ENCODE results near the gene ATXN1. TPM values are rescaled to one million over a fixed set of nuclear protein-coding genes. Genes with fewer than 3 reads are reported as not detected.

Gene ATXN1
- total RNA-seq, 2 donors from 2014 or later, result 63.1 to 72.2 TPM

GRCh38 chr6:16321826-16322225 lies 439.4 kb downstream of the ATXN1 start:
- DNase-seq (ENCODE audit: low spot score), result no peak
- intact Hi-C loops (cut with DNase I), result no loop called here

DNA sequence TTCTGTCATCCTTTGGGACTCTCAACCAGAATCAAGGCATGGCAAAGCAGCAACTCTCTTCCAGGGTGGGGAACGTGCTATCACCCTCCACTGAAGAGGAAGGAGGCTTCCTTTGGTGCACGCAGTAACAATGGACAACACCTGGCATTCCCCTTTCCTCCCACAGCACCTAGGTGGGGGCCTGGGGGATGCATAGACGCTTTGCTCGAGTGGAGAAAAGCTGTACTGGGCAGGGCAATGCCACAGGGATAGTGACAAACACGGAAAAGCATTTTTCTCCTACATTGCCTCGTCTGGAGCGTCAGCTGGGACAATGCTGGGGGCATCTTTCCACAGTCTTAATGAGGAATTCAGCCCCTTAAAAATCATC lies 439.9 kb downstream of the ATXN1 start:
- intact Hi-C loops (cut with DNase I), result no loop called here
- DNase-seq (ENCODE audit: low spot score), result no peak

GRCh38 chr6:16320533-16321340 lies 440.5 kb downstream of the ATXN1 start:
- no peak for DNase-seq (ENCODE audit: low spot score)
- intact Hi-C loops (cut with DNase I), result no loop called here

DNA sequence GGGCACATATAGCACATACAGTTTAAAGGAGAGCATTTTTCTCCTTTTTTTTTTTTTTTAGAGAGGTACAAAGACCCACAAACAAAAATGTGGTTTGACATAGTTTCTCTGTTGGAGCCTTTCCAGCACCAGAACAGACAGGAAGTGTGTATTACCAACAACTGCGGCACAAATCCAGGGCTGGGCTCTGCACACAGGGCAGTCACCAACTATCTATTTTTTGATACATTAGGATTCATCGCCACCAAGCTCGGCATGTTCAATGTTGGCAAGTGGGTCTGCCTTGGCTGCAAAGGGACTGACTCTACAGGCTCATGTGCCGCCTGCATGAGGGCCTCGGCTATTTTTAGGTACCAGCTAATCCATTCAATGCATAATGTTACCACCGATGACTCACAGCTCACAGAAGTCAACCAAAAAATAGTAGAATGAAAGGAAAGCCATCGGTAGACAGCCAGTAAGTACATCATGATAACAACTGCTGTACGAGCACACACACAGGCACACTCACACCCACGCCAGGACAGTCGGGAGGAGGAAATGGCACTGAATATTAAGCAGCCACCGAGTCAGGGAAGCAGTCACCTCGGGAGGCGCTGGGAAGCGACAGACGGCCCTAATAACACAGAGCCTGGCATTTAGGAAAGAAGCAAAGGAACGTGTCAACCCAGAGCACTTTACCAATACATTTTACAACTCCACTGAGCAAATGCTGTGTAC lies 441.3 kb downstream of the ATXN1 start:
- intact Hi-C loops (cut with DNase I), result no loop called here
- DNase-seq (ENCODE audit: low spot score), result peak; percentile 87

DNA sequence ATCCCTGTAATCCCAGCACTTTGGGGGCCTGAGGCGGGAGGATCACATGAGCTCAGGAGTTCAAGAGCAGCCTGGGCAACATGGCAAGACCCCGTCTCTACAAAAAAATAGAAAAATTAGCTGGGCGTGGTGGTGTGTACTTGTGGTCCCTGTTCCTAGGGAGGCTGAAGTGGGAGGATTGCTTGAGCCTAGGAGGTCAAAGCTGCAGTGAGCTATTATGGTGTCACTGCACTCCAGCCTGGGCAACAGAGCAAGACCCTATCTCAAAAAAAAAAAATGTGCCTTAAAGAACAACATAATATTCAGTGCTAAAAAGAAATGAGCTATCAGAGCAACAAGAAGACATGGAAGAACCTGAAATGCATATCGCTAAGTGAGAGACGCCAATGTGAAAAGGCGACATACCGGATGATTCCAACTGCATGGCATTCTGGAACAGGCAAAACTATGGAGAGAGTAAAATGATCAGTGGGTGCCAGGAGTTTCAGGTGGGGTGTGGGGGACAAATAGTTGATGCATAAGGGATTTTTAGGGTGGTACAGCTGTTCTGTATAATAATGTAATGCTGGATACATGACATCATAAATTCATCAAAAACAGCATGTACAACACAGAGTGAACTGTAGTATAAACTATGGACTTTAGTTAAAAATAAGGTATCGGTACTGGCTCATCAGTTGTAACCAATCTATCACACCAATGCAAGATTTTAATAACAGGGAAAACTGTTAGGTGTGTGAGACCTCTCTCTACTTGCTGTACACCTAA lies 442.1 kb downstream of the ATXN1 start:
- DNase-seq (ENCODE audit: low spot score), result no peak

GRCh38 chr6:16318538-16318937 lies 442.7 kb downstream of the ATXN1 start:
- intact Hi-C loops (cut with DNase I), result no loop called here
- DNase-seq (ENCODE audit: low spot score), result peak; percentile 82

More for the DNA sequence above, 442.1 kb downstream of the ATXN1 start:
- intact Hi-C loops (cut with DNase I), result no loop called here

- DNase-seq (ENCODE audit: low spot score), result no peak
- intact Hi-C loops (cut with DNase I), result no loop called here
Observed at GRCh38 chr6:16316741-16317251, 444.5 kb downstream of the ATXN1 start.

- DNase-seq (ENCODE audit: low spot score), result no peak
- intact Hi-C loops (cut with DNase I), result no loop called here
Observed at GRCh38 chr6:16314296-16314695, 447.0 kb downstream of the ATXN1 start.

DNA sequence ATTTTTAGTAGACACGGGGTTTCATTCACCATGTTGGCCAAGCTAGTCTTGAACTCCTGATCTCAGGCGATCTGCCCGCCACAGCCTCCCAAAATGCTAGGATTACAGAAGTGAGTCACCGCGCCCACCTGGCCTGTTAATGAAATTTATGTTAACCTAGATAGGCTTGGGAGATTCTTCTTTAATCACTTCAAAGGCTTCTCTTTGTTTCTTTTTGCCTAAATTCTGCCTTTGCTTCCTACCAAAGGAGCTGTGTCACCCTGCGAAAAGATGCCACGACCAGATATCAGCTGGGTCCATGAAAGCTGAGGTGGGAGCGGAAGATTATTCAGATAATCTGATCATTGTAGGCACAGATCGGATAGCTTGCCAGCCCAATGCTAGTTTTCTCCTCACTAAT lies 447.5 kb downstream of the ATXN1 start:
- intact Hi-C loops (cut with DNase I), result no loop called here
- DNase-seq (ENCODE audit: low spot score), result no peak

GRCh38 chr6:16311763-16312162 lies 449.5 kb downstream of the ATXN1 start:
- intact Hi-C loops (cut with DNase I), result no loop called here
- no peak for DNase-seq (ENCODE audit: low spot score)

DNA sequence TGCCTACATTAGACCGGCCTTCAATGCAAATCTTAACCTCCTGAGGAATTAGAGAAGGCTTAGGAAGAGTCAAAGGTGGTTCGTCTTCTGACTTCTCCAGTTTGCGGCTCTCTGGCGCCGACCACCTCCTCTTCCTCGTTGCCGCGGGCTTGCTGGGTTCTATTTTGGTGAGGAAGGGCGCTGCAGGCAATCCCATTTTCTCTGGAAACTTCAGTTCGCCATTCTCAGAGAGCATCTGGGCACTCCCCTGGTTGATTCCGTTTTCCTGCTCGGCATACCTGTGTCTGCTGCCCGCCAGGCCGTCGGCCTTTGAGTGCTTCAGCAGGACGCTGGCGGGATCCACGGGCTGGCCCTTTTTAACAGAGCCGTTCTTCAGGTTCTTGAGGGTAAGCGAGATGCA lies 454.9 kb downstream of the ATXN1 start:
- DNase-seq (ENCODE audit: low spot score), result no peak
- intact Hi-C loops (cut with DNase I), result no loop called here

DNA sequence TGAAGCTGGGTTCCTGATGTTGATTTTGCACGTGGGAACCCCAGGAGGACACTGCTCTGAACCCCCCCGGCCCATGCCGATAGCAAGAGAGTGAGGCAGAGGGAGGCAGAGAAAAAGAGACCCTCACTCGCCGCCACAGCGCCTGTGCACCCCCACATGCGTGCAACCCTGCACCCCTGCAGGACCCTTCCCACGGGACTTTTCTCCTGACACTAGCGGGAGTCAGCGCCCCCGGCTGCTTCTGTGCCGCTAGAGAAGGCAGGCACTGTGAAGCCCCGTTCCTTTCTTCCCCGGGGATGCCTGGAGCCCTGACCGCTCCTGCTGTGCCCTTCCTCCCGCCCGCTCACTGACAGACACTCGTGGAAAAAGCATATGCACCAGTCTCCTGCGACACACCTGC lies 455.5 kb downstream of the ATXN1 start:
- DNase-seq (ENCODE audit: low spot score), result no peak
- intact Hi-C loops (cut with DNase I), result no loop called here

GRCh38 chr6:16305246-16305725 lies 456.0 kb downstream of the ATXN1 start:
- intact Hi-C loops (cut with DNase I), result no loop called here
- no peak for DNase-seq (ENCODE audit: low spot score)

DNA sequence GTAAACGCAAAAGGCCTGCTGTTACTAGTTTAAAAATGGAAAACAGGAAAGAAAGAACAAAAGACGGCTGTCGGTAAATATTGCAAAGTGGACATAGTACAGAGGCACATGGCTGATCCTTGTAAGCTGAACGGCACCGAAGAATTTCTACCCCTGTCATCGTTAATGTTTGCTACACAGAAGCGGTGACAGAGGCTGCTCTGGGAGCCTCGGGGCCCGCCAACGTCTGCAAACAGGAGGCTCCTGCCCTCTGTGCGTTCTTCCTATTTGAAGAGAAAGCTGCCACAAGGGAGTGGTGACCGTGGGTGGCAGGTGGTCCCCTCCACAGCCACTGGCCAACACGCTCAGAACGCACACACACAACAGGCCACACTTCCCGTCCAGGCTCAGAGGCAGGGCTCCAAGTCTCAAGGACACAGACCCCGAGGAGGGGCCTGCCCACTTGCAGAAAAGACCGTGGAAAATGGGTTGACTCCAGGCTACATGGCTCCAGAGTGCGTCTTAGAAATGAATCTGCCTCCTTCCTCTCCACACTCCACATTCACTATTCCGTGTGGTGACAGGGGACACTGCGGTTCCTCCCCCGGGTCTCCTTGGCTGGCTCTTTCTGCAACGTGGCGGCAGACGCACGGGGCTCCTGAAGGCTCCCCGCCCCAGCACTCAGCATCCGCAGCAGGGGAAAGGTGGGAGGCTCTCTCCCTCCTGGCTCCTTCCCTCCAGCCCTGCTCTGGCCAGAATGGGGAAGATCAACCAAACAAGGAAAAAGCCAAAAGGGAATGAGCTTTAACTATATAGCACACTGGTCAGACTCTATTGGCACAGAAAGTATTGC lies 458.3 kb downstream of the ATXN1 start:
- intact Hi-C loops (cut with DNase I), result no loop called here
- DNase-seq (ENCODE audit: low spot score), result no peak

DNA sequence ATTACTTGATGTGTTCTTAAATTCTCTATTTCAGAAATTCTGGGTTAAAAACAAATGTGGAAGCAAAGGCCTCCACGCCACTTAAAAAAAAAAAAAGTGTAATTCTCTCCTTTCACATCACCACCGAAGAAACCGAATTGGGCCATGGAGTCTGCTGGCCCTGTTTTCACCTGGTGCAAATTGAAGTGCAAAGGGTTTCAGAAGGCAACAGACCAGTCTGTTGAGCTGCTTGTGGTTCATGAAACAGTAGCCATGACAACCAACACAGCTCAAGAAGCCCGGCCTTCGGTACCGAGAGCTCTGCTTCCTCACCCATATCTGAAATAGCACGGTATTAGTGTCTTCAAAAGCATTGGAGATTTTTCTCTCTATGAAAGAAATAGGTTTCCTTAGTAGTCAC lies 459.7 kb downstream of the ATXN1 start:
- intact Hi-C loops (cut with DNase I), result no loop called here
- DNase-seq (ENCODE audit: low spot score), result no peak

- intact Hi-C loops (cut with DNase I), result no loop called here
- no peak for DNase-seq (ENCODE audit: low spot score)
Observed at GRCh38 chr6:16299861-16300260, 461.4 kb downstream of the ATXN1 start.

GRCh38 chr6:16296061-16296670 lies 465.1 kb downstream of the ATXN1 start:
- DNase-seq (ENCODE audit: low spot score), result no peak
- intact Hi-C loops (cut with DNase I), result no loop called here

GRCh38 chr6:16295471-16295870 lies 465.8 kb downstream of the ATXN1 start:
- intact Hi-C loops (cut with DNase I), result no loop called here
- no peak for DNase-seq (ENCODE audit: low spot score)

GRCh38 chr6:16295060-16295459 lies 466.2 kb downstream of the ATXN1 start:
- DNase-seq (ENCODE audit: low spot score), result no peak
- intact Hi-C loops (cut with DNase I), result no loop called here

All from posterior vena cava (tissue), 2 donors.